Panc1 (cell line): ENCODE measurements around the gene CAMTA2. TPM values are rescaled to one million over a fixed set of nuclear protein-coding genes. Genes with fewer than 3 reads are reported as not detected.

ENCODE experiments used
- ATAC-seq: fragments of 200-7000 bp; cut with Tn5 transposase; 2 replicates; pipeline ENCODE4 v1.9.1; 2020; ENCODE audit warnings: mild to moderate bottlenecking, moderate library complexity
- BruUV-seq: library from RNA; stranded (reverse); fragments of 400-500 nt; replicated peaks from 2 replicates; lab custom pipeline; 2021; lab: Mats Ljungman, UMichigan
- CTCF ChIA-PET: fragments of 300-600 bp; sonication (Branson Sonifier 250); formaldehyde crosslinking; loops from one replicate; lab custom pipeline; 2022; ENCODE audit warnings: antibody characterized with exemption; lab: Charles Lee
- POLR2A ChIA-PET: fragments of 300-600 bp; sonication (Branson Sonifier 250); formaldehyde crosslinking; loops from one replicate; lab custom pipeline; 2022; ENCODE audit warnings: antibody characterized with exemption; lab: Charles Lee
- DNase-seq: peaks from one replicate; pipeline ENCODE4 v3.0.0-alpha.2; 2010; ENCODE audit warnings: low read depth, low spot score
- H3K27ac ChIP-seq: 2 replicates; pipeline ENCODE4 v1.5.1; 2011; ENCODE audit warnings: mild to moderate bottlenecking, low read length, inconsistent platforms
- H3K27me3 ChIP-seq: fragments of 200-500 bp; sonication (Bioruptor generic); 2 replicates; pipeline ENCODE4 v1.6.0; 2014; ENCODE audit warnings: low read length, inconsistent platforms; ENCODE audit not compliant: control insufficient read depth, insufficient read depth
- H3K36me3 ChIP-seq: fragments of 200-500 bp; sonication (Bioruptor generic); 2 replicates; pipeline ENCODE4 v1.5.1; 2014; ENCODE audit warnings: inconsistent platforms, mild to moderate bottlenecking, low read length, moderate library complexity; ENCODE audit not compliant: control insufficient read depth, insufficient read depth
- H3K4me1 ChIP-seq: 2 replicates; pipeline ENCODE4 v1.5.1; 2011; ENCODE audit warnings: inconsistent platforms, mild to moderate bottlenecking, low read length, moderate library complexity; ENCODE audit not compliant: control insufficient read depth, insufficient read depth
- H3K4me3 ChIP-seq, 2 experiments: 2 replicates each; pipeline ENCODE4 v1.5.1; 2011 to 2012; ENCODE audit warnings: low read depth in 2 of 2, low read length in 2 of 2, mild to moderate bottlenecking in 2 of 2, inconsistent platforms in 1 of 2, moderate library complexity in 1 of 2
- H3K9me3 ChIP-seq: fragments of 200-500 bp; sonication (Bioruptor generic); 2 replicates; pipeline ENCODE4 v1.5.1; 2014; ENCODE audit warnings: low read depth, mild to moderate bottlenecking, inconsistent platforms, low read length, moderate library complexity; ENCODE audit not compliant: control insufficient read depth, insufficient read depth
- CTCF ChIP-seq: fragments of 450-650 bp; IDR thresholded peaks from 2 replicates; pipeline ENCODE4 v1.5.1; 2017; ENCODE audit warnings: mild to moderate bottlenecking
- POLR2AphosphoS5 ChIP-seq: IDR thresholded peaks from 2 replicates; pipeline ENCODE4 v1.6.1; 2012; ENCODE audit warnings: mild to moderate bottlenecking, low read depth, low read length, moderate library complexity
- REST ChIP-seq, 2 experiments: IDR thresholded peaks; 2 replicates each; pipeline ENCODE4 v1.6.1; 2011 to 2012; ENCODE audit warnings: low read depth in 2 of 2, control low read depth in 1 of 2, low read length in 1 of 2, mild to moderate bottlenecking in 1 of 2, moderate library complexity in 1 of 2; ENCODE audit not compliant: insufficient read depth in 1 of 2
- SIN3A ChIP-seq: IDR thresholded peaks from 2 replicates; pipeline ENCODE4 v1.6.1; 2012; ENCODE audit warnings: low read depth, mild to moderate bottlenecking, low read length, moderate library complexity, borderline replicate concordance; ENCODE audit not compliant: insufficient read depth
- TCF7L2 ChIP-seq: IDR thresholded peaks from 2 replicates; pipeline ENCODE4 v1.6.1; 2011; ENCODE audit warnings: mild to moderate bottlenecking, low read depth, low read length, inconsistent platforms
- in situ Hi-C: cut with HindIII; loops from 2 replicates; pipeline ENCODE4 v1.10.0; 2016; ENCODE audit warnings: low sequenced_read_pairs, low pct_unique_long_range_greater_than_20kb
- intact Hi-C: fragments of 100-400 bp; cut with micrococcal nuclease; formaldehyde crosslinking; loops from one replicate; pipeline ENCODE4 v1.10.0; 2022; ENCODE audit not compliant: unreplicated experiment
- total RNA-seq: library from RNA; stranded (reverse); gene quantifications from one replicate; pipeline ENCODE4 v1.2.1, GENCODE V29; 2021; ENCODE audit not compliant: unreplicated experiment

Gene CAMTA2
- total RNA-seq, 1 experiment from 2014 or later: 22.7 TPM

- H3K27ac ChIP-seq: no peak overlapping the region
- H3K9me3 ChIP-seq: no peaks in the 10 kb centered on the region
- CTCF ChIA-PET: interaction anchor here (0.5 kb wide), 1 partner anchor 11 kb away, joined by 3 read pairs; no protein-coding TSS in a partner anchor
- intact Hi-C loops: no loop called here
- BruUV-seq: no TSS peak
- no peak overlapping the region for H3K4me3 ChIP-seq
- no peak for ATAC-seq
- no peaks in the 10 kb centered on the region for H3K36me3 ChIP-seq
- POLR2A ChIA-PET: no interaction called here
- no peaks in the 10 kb centered on the region for H3K27me3 ChIP-seq
- TF ChIP-seq REST (IDR thresholded peaks at IDR 0.05; ENCODE audit: insufficient read depth in 1 of 2, low read depth in 2 of 2, low read length in 1 of 2): no peak
- H3K4me1 ChIP-seq: no peaks in the 10 kb centered on the region
- in situ Hi-C loops: no loop called here
- DNase-seq: no peak
These were observed 46.0 kb upstream of the CAMTA2 start for GRCh38 chr17:5033352-5034015.

GRCh38 chr17:5032865-5033264, 45.4 kb upstream of the CAMTA2 start:
- ATAC-seq: no peak
- H3K9me3 ChIP-seq: no peaks in the 10 kb centered on the region
- intact Hi-C loops: no loop called here
- DNase-seq: no peak
- H3K4me3 ChIP-seq: no peak overlapping the region
- no TSS peak for BruUV-seq
- TF ChIP-seq CTCF (no peak), TCF7L2 (no peak), REST (IDR thresholded peaks at IDR 0.05; ENCODE audit: insufficient read depth in 1 of 2, low read depth in 2 of 2, low read length in 1 of 2) (no peak), POLR2AphosphoS5 (no peak), SIN3A (no peak)
- POLR2A ChIA-PET: no interaction called here
- H3K27ac ChIP-seq: no peak overlapping the region
- H3K4me1 ChIP-seq: no peaks in the 10 kb centered on the region
- in situ Hi-C loops: no loop called here
- H3K36me3 ChIP-seq: no peaks in the 10 kb centered on the region
- no peaks in the 10 kb centered on the region for H3K27me3 ChIP-seq
- CTCF ChIA-PET: no interaction called here
